ENCODE measurements around the gene IVNS1ABP. TPM values are rescaled to one million over a fixed set of nuclear protein-coding genes. Genes with fewer than 3 reads are reported as not detected.
A peak's percentile ranks its signal among the peaks of the same experiment; 100 is the strongest.
"Not testable (repeated sequence)": the region's sequence is repeated elsewhere in the genome, so short reads cannot be mapped to it uniquely, and the experiment has no call there.

The IVNS1ABP gene
- total RNA-seq, 2 experiments from 2014 or later: 261 to 265 TPM

DNA sequence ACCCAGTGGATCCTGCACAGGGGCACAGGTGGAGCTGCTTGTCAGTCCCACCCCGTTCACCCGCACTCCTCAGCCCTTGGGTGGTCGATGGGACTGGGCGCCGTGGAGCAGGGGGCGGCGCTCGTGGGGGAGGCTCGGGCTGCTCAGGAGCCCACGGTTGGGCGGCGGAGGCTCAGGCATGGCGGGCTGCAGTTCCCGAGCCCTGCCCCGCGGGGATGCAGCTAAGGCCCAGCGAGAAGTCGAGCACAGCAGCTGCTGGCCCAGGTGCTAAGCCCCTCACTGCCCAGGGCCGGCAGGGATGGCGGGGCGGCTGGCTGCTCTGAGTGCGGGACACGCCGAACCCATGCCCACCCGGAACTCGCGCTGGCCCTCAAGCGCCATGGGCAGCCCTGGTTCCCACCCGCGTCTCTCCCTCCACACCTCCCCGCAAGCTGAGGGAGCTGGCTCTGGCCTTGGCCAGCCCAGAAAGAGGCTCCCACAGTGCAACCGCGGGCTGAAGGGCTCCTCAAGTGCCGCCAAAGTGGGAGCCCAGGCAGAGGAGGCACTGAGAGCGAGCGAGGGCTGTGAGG, 4.7 kb upstream of the IVNS1ABP start:
- Mint-ChIP-seq H3K4me1 (peaks cover 33% of the 10 kb centered on the region), H3K36me3 (peaks cover 39% of the 10 kb centered on the region), H3K9me3 (peaks cover 12% of the 10 kb centered on the region)
- H3K4me3 Mint-ChIP-seq; H3K27ac Mint-ChIP-seq; DNase-seq; ATAC-seq (ENCODE audit: low read depth); H3K27me3 Mint-ChIP-seq: not testable (repeated sequence)
- POLR2A ChIA-PET: interaction anchor here (1.5 kb wide), 1 partner anchor 17 kb away, joined by 6 read pairs; no protein-coding TSS in a partner anchor

DNA sequence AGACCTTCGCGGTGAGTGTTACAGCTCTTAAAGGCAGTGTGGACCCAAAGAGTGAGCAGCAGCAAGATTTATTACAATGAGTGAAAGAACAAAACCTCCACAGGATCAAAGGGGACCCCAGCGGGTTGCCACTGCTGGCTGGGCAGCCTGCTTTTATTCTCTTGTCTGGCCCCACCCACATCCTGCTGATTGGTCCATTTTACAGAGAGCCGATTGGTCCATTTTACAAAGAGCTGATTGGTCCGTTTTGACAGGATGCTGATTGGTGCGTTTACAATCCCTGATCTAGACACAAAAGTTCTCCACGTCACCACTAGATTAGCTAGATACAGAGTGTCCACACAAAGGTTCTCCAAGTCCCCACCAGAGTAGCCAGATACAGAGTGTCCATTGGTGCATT, 4.1 kb upstream of the IVNS1ABP start:
- not testable (repeated sequence) for H3K27ac Mint-ChIP-seq; H3K4me3 Mint-ChIP-seq; ATAC-seq (ENCODE audit: low read depth); DNase-seq; H3K27me3 Mint-ChIP-seq
- POLR2A ChIA-PET: interaction anchor here (1.5 kb wide), 1 partner anchor 18 kb away, joined by 6 read pairs; no protein-coding TSS in a partner anchor
- H3K36me3 Mint-ChIP-seq: peaks cover 38% of the 10 kb centered on the region
- peaks cover 12% of the 10 kb centered on the region for H3K9me3 Mint-ChIP-seq
- peaks cover 33% of the 10 kb centered on the region for H3K4me1 Mint-ChIP-seq

- Mint-ChIP-seq H3K36me3 (peaks cover 47% of the 10 kb centered on the region), H3K4me1 (peaks cover 32% of the 10 kb centered on the region), H3K9me3 (peaks cover 10% of the 10 kb centered on the region), H3K4me3 (peak overlapping the region; percentile 96), H3K27me3 (no peaks in the 10 kb centered on the region), H3K27ac (peak overlapping the region; percentile 65)
- DNase-seq: no peak
- POLR2A ChIA-PET: interaction anchor here (0.6 to 5.5 kb wide), 5 partner anchors 19 to 375 kb away, joined by 4 to 105 read pairs (median 67); no protein-coding TSS in a partner anchor
- no peak for ATAC-seq (ENCODE audit: low read depth)
Observed at GRCh38 chr1:185319139-185319475, 2.1 kb upstream of the IVNS1ABP start.

- POLR2A ChIA-PET: interaction anchor here (0.6 to 5.5 kb wide), 12 partner anchors 19 to 375 kb away, joined by 4 to 105 read pairs (median 27); partner anchors contain the start of genes SWT1 and TRMT1L
- peak overlapping the region; percentile 96 for H3K27ac Mint-ChIP-seq
- DNase-seq (no peak), ATAC-seq (ENCODE audit: low read depth) (no peak)
- H3K27me3 Mint-ChIP-seq: no peaks in the 10 kb centered on the region
- H3K4me1 Mint-ChIP-seq: peaks cover 37% of the 10 kb centered on the region
- H3K9me3 Mint-ChIP-seq: peaks cover 10% of the 10 kb centered on the region
- peak overlapping the region; percentile 96 for H3K4me3 Mint-ChIP-seq
- peaks cover 52% of the 10 kb centered on the region for H3K36me3 Mint-ChIP-seq
Observed at GRCh38 chr1:185318431-185319138, 1.5 kb upstream of the IVNS1ABP start.

GRCh38 chr1:185317886-185318310, 855 bp upstream of the IVNS1ABP start:
- POLR2A ChIA-PET: interaction anchor here (0.8 to 5.5 kb wide), 24 partner anchors 20 to 362 kb away, joined by 3 to 105 read pairs (median 12); partner anchors contain the start of genes SWT1 and TRMT1L
- Mint-ChIP-seq H3K36me3 (peaks cover 55% of the 10 kb centered on the region), H3K27ac (peak overlapping the region; percentile 96), H3K9me3 (peaks cover 10% of the 10 kb centered on the region), H3K4me3 (peak overlapping the region; percentile 96), H3K4me1 (peaks cover 44% of the 10 kb centered on the region), H3K27me3 (no peaks in the 10 kb centered on the region)
- DNase-seq: no peak
- ATAC-seq (ENCODE audit: low read depth): peak; percentile 41

DNA sequence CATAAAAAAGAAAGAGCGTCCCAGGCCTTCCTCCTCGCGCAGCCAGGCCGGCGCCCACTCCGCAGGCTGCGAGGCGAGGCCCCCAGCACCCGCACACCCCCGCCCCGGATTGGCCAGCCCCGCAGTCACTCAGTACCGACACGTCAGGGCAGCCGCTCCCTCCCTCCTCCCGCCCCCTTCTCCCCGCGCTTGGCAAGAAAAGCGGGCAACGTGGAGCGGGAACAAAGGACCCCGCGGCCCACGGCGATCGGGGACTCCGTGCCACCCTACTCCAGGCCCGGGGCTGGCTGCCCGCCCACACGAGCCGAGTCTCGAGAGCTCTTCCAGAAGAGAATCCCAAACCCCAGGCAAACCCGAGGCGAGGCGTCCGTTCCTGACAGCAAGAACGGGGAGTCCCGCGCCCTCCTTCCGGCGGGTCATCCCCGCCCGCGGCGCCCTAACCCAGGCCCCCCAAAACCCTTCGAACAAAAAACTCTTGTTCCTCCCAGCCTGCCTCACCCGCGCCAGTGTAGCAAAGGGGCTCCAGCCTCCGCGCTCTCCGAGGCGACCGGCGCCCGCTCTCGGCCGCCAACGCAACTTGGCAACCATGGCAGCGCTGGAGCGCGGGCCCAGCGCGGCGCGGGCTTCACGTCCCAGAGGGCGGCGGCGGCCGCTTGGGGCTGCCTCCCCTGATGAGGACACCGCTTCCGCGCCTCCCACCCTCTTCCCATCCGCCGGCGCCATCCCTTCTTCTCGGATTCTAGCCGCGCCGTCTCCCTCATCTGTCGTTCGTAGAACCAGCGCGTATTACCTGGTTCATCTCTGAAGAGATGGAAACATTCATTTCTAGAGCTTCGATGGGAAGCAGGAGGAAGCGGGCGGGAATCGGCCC, 645 bp downstream of the IVNS1ABP start:
- POLR2A ChIA-PET: interaction anchor here (0.5 to 5.5 kb wide), 34 partner anchors 11 to 363 kb away, joined by 3 to 105 read pairs (median 7); partner anchors contain the start of genes SWT1 and TRMT1L
- Mint-ChIP-seq H3K4me3 (peak overlapping the region; percentile 96), H3K27ac (peak overlapping the region; percentile 96), H3K9me3 (peaks cover 8% of the 10 kb centered on the region), H3K4me1 (peaks cover 50% of the 10 kb centered on the region), H3K27me3 (no peaks in the 10 kb centered on the region), H3K36me3 (peaks cover 54% of the 10 kb centered on the region)
- DNase-seq (peak; percentile 92), ATAC-seq (ENCODE audit: low read depth) (peak; percentile 41)

DNA sequence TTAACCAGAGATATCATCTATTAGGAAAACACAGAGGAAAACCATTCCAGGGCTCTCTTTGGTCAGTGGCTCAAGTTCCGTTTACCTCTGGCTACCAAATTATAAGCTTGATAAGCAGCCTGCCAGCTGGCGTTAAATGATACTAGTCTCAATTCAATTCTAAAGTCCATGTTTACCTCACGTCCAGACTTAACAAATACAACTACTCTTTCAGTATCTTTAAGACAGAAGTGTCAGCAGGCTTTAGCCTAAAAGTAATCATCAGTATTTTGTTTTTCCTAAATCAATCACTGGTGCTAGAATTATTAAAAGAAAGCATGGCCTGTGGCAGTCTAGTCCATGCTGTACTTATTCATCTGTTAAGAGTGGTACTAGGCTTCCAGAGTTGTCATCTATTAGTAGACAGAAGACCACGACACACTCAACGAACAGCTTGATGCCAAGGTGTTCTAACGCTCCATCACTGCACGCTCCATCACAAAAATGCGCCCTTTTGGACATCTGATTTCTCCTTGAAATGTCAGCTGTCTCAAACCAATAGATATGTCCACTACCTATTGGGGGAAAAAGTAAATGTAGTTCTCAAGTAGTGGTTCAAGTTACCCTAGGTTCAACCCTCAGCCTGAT, 1.5 kb downstream of the IVNS1ABP start:
- POLR2A ChIA-PET: interaction anchor here (1.1 to 5.5 kb wide), 22 partner anchors 10 to 364 kb away, joined by 3 to 105 read pairs (median 18); partner anchors contain the start of genes SWT1 and TRMT1L
- ATAC-seq (ENCODE audit: low read depth): no peak
- H3K27ac Mint-ChIP-seq: peak overlapping the region; percentile 96
- peaks cover 2% of the 10 kb centered on the region for H3K9me3 Mint-ChIP-seq
- peaks cover 52% of the 10 kb centered on the region for H3K4me1 Mint-ChIP-seq
- no peaks in the 10 kb centered on the region for H3K27me3 Mint-ChIP-seq
- H3K4me3 Mint-ChIP-seq: peak overlapping the region; percentile 96
- H3K36me3 Mint-ChIP-seq: peaks cover 49% of the 10 kb centered on the region
- no peak for DNase-seq

DNA sequence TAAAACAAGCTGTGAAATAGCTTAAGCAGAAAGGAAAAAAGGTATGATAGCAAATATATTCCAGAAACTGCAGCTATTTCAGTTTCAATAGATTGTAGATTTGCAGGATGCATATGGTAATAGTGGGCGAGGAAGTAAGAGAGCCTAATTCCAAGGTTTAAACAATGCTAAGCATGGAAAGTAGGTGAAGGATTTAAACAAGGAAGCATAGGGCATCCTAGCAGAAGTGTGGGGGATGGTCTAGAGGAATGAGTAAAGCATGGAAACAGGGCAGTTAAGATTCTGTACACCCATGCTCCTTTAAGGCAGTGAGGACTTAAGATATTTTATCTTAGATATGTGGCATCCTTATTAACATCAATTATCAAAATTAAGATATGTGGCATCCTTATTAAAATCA, 2.6 kb downstream of the IVNS1ABP start:
- ATAC-seq (ENCODE audit: low read depth): no peak
- POLR2A ChIA-PET: interaction anchor here (1.0 to 1.5 kb wide), 5 partner anchors 9 to 356 kb away, joined by 4 to 7 read pairs (median 4); no protein-coding TSS in a partner anchor
- Mint-ChIP-seq H3K27ac (peak overlapping the region; percentile 71), H3K9me3 (no peaks in the 10 kb centered on the region), H3K4me3 (peak overlapping the region; percentile 96), H3K4me1 (peaks cover 51% of the 10 kb centered on the region), H3K27me3 (no peaks in the 10 kb centered on the region), H3K36me3 (peaks cover 46% of the 10 kb centered on the region)
- DNase-seq: no peak

DNA sequence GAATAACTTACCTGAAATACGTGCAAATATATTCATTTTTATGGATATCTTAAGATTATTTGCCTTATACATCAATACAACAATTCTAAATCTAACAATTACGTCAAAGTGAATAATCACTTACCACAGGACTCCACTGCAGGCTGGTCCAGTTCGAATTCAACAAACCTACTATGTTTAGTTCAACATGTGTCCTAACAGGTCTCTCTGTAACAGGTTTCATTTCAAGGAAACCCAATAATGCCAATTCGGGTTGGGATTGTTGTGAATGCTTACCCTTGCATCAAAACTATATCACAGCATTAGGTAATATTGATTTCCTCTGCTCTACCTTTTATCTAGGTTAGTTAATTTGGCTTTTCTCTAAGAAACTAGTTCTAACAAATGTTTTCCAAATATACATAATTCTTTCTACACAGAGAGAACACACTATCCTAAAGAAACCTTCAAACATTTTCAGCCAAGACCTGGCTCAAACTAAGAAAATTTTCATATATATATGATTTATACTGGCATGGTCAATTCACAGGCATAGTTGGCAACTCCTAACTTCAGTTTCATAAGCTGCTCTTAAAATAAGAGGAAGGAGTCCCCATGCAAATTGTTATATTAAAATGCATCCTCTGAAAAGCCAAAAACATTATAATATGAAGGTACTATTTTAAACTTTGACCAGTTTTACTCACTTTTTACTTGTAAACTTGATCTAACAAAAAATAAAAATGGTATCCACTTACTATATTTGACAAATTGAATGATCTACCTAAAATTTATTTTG, 4.5 kb downstream of the IVNS1ABP start:
- Mint-ChIP-seq H3K9me3 (no peaks in the 10 kb centered on the region), H3K27me3 (no peaks in the 10 kb centered on the region), H3K4me3 (peak overlapping the region; percentile 96), H3K36me3 (peaks cover 51% of the 10 kb centered on the region), H3K27ac (no peak overlapping the region), H3K4me1 (peaks cover 39% of the 10 kb centered on the region)
- DNase-seq (no peak), ATAC-seq (ENCODE audit: low read depth) (no peak)
- POLR2A ChIA-PET: no interaction called here

GRCh38 chr1:185311589-185312225, 5.3 kb downstream of the IVNS1ABP start:
- H3K9me3 Mint-ChIP-seq: no peaks in the 10 kb centered on the region
- H3K27me3 Mint-ChIP-seq: no peaks in the 10 kb centered on the region
- no peak overlapping the region for H3K27ac Mint-ChIP-seq
- ATAC-seq (ENCODE audit: low read depth) (no peak), DNase-seq (no peak)
- H3K4me3 Mint-ChIP-seq: peak overlapping the region; percentile 96
- H3K4me1 Mint-ChIP-seq: peaks cover 39% of the 10 kb centered on the region
- H3K36me3 Mint-ChIP-seq: peaks cover 53% of the 10 kb centered on the region
- POLR2A ChIA-PET: no interaction called here

DNA sequence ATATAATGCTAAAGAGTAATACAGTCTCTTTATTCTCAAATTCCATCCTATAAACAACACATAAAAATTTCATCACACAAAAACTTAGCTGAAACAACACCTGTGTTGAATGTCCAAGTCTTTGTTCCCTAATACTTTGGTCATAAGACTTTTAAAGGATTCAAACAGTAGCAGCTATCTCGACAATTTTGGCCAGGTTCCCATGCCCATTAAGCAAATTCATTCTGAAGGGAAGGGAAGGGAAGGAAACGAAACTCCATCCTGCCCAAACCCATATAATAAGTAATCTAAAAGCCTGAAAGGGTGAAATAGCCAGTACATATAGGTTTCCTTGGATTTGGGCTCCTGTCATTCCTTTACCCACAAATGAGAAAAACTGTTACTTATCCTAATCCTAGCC, 7.5 kb downstream of the IVNS1ABP start:
- no peak for ATAC-seq (ENCODE audit: low read depth)
- Mint-ChIP-seq H3K9me3 (no peaks in the 10 kb centered on the region), H3K4me3 (peak overlapping the region; percentile 21), H3K27ac (no peak overlapping the region), H3K27me3 (no peaks in the 10 kb centered on the region), H3K36me3 (peaks cover 57% of the 10 kb centered on the region), H3K4me1 (peaks cover 49% of the 10 kb centered on the region)
- POLR2A ChIA-PET: interaction anchor here (1.4 kb wide), 1 partner anchor 364 kb away, joined by 3 read pairs; no protein-coding TSS in a partner anchor
- DNase-seq: no peak

Data from activated naive CD8-positive, alpha-beta T cell treated with anti-CD3 and anti-CD28 coated beads, Interleukin-2, amount 10 ng/mL, durations not matched to agents 7 days and 5 days (primary cell).